Measurements from ENCODE around the gene DGKZ.

GRCh38 chr11:46414466-46414796 is 67.2 kb downstream of the DGKZ start:
- no peak for TF ChIP-seq SUZ12 (IDR thresholded peaks at IDR 0.05; ENCODE audit: extremely low read depth, insufficient read depth, insufficient read length)
- no peak for TF ChIP-seq ZNF274 (IDR thresholded peaks at IDR 0.05; ENCODE audit: low read depth, low read length)
- TF ChIP-seq YY1 (IDR thresholded peaks at IDR 0.05; ENCODE audit: insufficient read depth, insufficient read length) = no peak

Data from NT2/D1 (cell line).